ENCODE results near the gene POLE4.

The POLE4 gene

GRCh38 chr2:74958274-74959105 is at the start of gene POLE4:
TSS of gene POLE4 (plus strand) at chr2:74958643. CDS start at chr2:74958680, 37 bp downstream.
- DNase-seq (ENCODE audit: low read depth) = peak; percentile 84

- DNase-seq (ENCODE audit: low read depth) = no peak
Measured at GRCh38 chr2:74908748-74909444, 49.5 kb upstream of the POLE4 start.

GRCh38 chr2:74910245-74910644 is 48.2 kb upstream of the POLE4 start:
- no peak for DNase-seq (ENCODE audit: low read depth)

- DNase-seq (ENCODE audit: low read depth) = no peak
Measured at GRCh38 chr2:74911061-74911460, 47.4 kb upstream of the POLE4 start.

GRCh38 chr2:74915743-74916142 is 42.7 kb upstream of the POLE4 start:
- DNase-seq (ENCODE audit: low read depth) = peak; percentile 82

GRCh38 chr2:74916394-74916793 is 42.0 kb upstream of the POLE4 start:
- DNase-seq (ENCODE audit: low read depth) = no peak

- DNase-seq (ENCODE audit: low read depth) = peak; percentile 85
Measured at GRCh38 chr2:74917702-74918619, 40.5 kb upstream of the POLE4 start.

GRCh38 chr2:74919827-74920226 is 38.6 kb upstream of the POLE4 start:
- peak; percentile 30 for DNase-seq (ENCODE audit: low read depth)

GRCh38 chr2:74921236-74921736 is 37.2 kb upstream of the POLE4 start:
- DNase-seq (ENCODE audit: low read depth) = no peak

GRCh38 chr2:74922592-74923227 is 35.7 kb upstream of the POLE4 start:
- no peak for DNase-seq (ENCODE audit: low read depth)

- DNase-seq (ENCODE audit: low read depth) = no peak
Measured at GRCh38 chr2:74924463-74925265, 33.8 kb upstream of the POLE4 start.

- DNase-seq (ENCODE audit: low read depth) = no peak
Measured at GRCh38 chr2:74925361-74925786, 33.1 kb upstream of the POLE4 start.

GRCh38 chr2:74927621-74928020 is 30.8 kb upstream of the POLE4 start:
- no peak for DNase-seq (ENCODE audit: low read depth)

GRCh38 chr2:74930811-74931486 is 27.5 kb upstream of the POLE4 start:
- no peak for DNase-seq (ENCODE audit: low read depth)

GRCh38 chr2:74931940-74932339 is 26.5 kb upstream of the POLE4 start:
- DNase-seq (ENCODE audit: low read depth) = no peak

GRCh38 chr2:74935975-74936391 is 22.5 kb upstream of the POLE4 start:
- no peak for DNase-seq (ENCODE audit: low read depth)

GRCh38 chr2:74937221-74937880 is 21.1 kb upstream of the POLE4 start:
- DNase-seq (ENCODE audit: low read depth) = no peak

- DNase-seq (ENCODE audit: low read depth) = no peak
Measured at GRCh38 chr2:74938264-74938663, 20.2 kb upstream of the POLE4 start.

Data from amniotic epithelial cell (primary cell).